WTC11 (cell line): ENCODE data around the gene EML2. TPM values are rescaled to one million over a fixed set of nuclear protein-coding genes. Genes with fewer than 3 reads are reported as not detected.

ENCODE experiments used
- ATAC-seq: fragments of 200-7000 bp; cut with Tn5 transposase; 2 replicates; pipeline ENCODE4 v1.10.0; 2021; ENCODE audit warnings: mild to moderate bottlenecking, moderate library complexity
- CTCF ChIA-PET: fragments of 300-600 bp; sonication (Branson Sonifier 250); formaldehyde crosslinking; loops from one replicate; lab custom pipeline; 2021; ENCODE audit warnings: antibody characterized with exemption; lab: Charles Lee
- POLR2A ChIA-PET: fragments of 350-600 bp; sonication (Branson Sonifier 250); formaldehyde crosslinking; loops from one replicate; lab custom pipeline; 2021; ENCODE audit warnings: antibody characterized with exemption; lab: Charles Lee
- DNase-seq: peaks from one replicate; pipeline ENCODE4 v3.0.0; 2021; ENCODE audit warnings: low spot score
- H3K27ac Mint-ChIP-seq: 2 replicates; pipeline ENCODE4 v1.8.0; 2021; ENCODE audit warnings: mixed read lengths
- H3K27me3 Mint-ChIP-seq: 2 replicates; pipeline ENCODE4 v1.8.0; 2021; ENCODE audit warnings: low read depth, mild to moderate bottlenecking, moderate library complexity, mixed read lengths
- H3K36me3 Mint-ChIP-seq: 2 replicates; pipeline ENCODE4 v1.8.0; 2021; ENCODE audit warnings: mixed read lengths
- H3K4me1 Mint-ChIP-seq: 2 replicates; pipeline ENCODE4 v1.8.0; 2022; ENCODE audit warnings: mixed read lengths
- H3K4me3 Mint-ChIP-seq: 2 replicates; pipeline ENCODE4 v1.8.0; 2021; ENCODE audit warnings: mild to moderate bottlenecking, moderate library complexity, mixed read lengths
- H3K9me3 Mint-ChIP-seq: 2 replicates; pipeline ENCODE4 v1.8.0; 2021; ENCODE audit warnings: mixed read lengths
- ETV6 ChIP-seq: sonication (generic); formaldehyde crosslinking; IDR thresholded peaks from 2 replicates; pipeline ENCODE4 v1.8.1; 2022; ENCODE audit warnings: mild to moderate bottlenecking, missing genetic modification reagents
- GRHL2 ChIP-seq: fragments of 250-450 bp; sonication (Bioruptor Pico); IDR thresholded peaks from 2 replicates; pipeline ENCODE4 v1.8.0; 2022; ENCODE audit warnings: mild to moderate bottlenecking, moderate library complexity; ENCODE audit not compliant: insufficient replicate concordance, severe bottlenecking
- GTF2I ChIP-seq: fragments of 250-450 bp; sonication (Bioruptor Pico); conservative IDR thresholded peaks from 2 replicates; pipeline ENCODE4 v1.4.0; 2021; ENCODE audit warnings: mild to moderate bottlenecking
- IRF2 ChIP-seq: sonication (generic); formaldehyde crosslinking; IDR thresholded peaks from 2 replicates; pipeline ENCODE4 v1.8.0; 2022; ENCODE audit warnings: low read depth, missing genetic modification reagents, borderline replicate concordance
- MXD4 ChIP-seq: fragments of 250-450 bp; sonication (Bioruptor Pico); IDR thresholded peaks from 2 replicates; pipeline ENCODE4 v1.8.0; 2021; ENCODE audit warnings: mild to moderate bottlenecking, moderate library complexity, borderline replicate concordance
- NFE2L1 ChIP-seq: sonication (generic); formaldehyde crosslinking; IDR thresholded peaks from 2 replicates; pipeline ENCODE4 v1.8.1; 2023; ENCODE audit warnings: missing genetic modification reagents
- NR2C2 ChIP-seq: sonication (generic); formaldehyde crosslinking; IDR thresholded peaks from 2 replicates; pipeline ENCODE4 v1.8.0; 2022; ENCODE audit warnings: mild to moderate bottlenecking, missing genetic modification reagents
- OVOL2 ChIP-seq: fragments of 250-450 bp; sonication (Bioruptor Pico); IDR thresholded peaks from 2 replicates; pipeline ENCODE4 v1.9.0; 2021; ENCODE audit warnings: mild to moderate bottlenecking, borderline replicate concordance
- PRRX2 ChIP-seq: fragments of 250-450 bp; sonication (Bioruptor Pico); IDR thresholded peaks from 2 replicates; pipeline ENCODE4 v1.8.0; 2021; ENCODE audit warnings: mild to moderate bottlenecking
- RORB ChIP-seq: fragments of 250-450 bp; sonication (Bioruptor Pico); IDR thresholded peaks from 2 replicates; pipeline ENCODE4 v1.9.0; 2021; ENCODE audit warnings: mild to moderate bottlenecking
- SMAD4 ChIP-seq: sonication (generic); formaldehyde crosslinking; IDR thresholded peaks from 2 replicates; pipeline ENCODE4 v1.8.0; 2022; ENCODE audit warnings: mild to moderate bottlenecking, missing genetic modification reagents
- TCF7 ChIP-seq: sonication (generic); formaldehyde crosslinking; IDR thresholded peaks from 2 replicates; pipeline ENCODE4 v1.8.0; 2022; ENCODE audit warnings: mild to moderate bottlenecking, low read depth, missing genetic modification reagents, moderate library complexity
- ZNF138 ChIP-seq: sonication (generic); formaldehyde crosslinking; conservative IDR thresholded peaks from 2 replicates; pipeline ENCODE4 v1.8.1; 2022; ENCODE audit warnings: mild to moderate bottlenecking, moderate library complexity, missing genetic modification reagents
- ZNF263 ChIP-seq: sonication (generic); formaldehyde crosslinking; IDR thresholded peaks from 2 replicates; pipeline ENCODE4 v1.8.1; 2022; ENCODE audit warnings: low read depth, mild to moderate bottlenecking, moderate library complexity, missing genetic modification reagents
- total RNA-seq: library from RNA; stranded (reverse); gene quantifications from 3 replicates; pipeline ENCODE4 v1.2.3, GENCODE V29; 2021
- TF ChIP-seq, protein P1 (sequence below): sonication (generic); formaldehyde crosslinking; IDR thresholded peaks from 2 replicates; pipeline ENCODE4 v1.8.1; 2022; ENCODE audit warnings: low read depth, missing genetic modification reagents, borderline replicate concordance
- TF ChIP-seq, protein P2 (sequence below): sonication (generic); formaldehyde crosslinking; IDR thresholded peaks from 2 replicates; pipeline ENCODE4 v1.8.1; 2022; ENCODE audit warnings: missing genetic modification reagents, borderline replicate concordance
- TF ChIP-seq, protein P3 (sequence below): sonication (generic); formaldehyde crosslinking; conservative IDR thresholded peaks from 2 replicates; pipeline ENCODE4 v1.8.1; 2023; ENCODE audit warnings: mild to moderate bottlenecking, low read depth, missing genetic modification reagents, moderate library complexity

EML2 gene
- total RNA-seq, 1 experiment from 2014 or later = 63.3 TPM

DNA sequence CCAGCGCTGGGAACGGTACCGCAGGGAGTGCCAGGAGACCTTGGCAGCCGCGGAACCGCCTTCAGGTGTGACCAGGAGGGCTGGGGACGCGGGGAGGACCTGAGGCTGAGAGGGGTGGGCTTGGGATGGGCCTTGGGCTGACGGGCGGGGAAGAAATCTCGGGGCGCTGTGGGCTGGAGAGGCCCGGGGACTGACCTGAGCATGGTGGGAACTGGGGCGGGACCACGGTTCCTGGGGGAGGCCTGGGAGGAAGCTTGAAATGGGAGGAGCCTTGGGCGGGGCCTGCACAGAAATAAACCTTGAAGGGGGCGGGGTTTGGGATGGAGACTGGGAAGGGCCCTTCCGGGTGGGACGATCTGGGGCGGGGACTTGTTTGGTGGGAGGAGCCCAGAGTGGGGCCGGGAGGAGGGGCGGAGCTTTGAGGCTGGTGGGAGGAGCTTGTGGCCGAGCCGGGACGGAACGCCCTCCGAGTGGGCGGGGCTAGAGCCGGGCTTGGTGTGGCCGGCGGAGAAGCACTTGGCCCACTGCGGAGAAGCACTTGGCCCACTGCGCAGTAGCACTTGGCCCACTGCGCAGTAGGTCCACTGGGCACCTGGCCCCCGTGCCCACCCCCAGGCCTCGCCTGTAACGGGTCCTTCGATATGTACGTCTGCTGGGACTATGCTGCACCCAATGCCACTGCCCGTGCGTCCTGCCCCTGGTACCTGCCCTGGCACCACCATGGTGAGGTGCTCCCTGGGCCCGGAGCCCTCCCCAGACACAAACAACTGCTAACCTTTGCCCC, 31.7 kb upstream of the EML2 start (continued):
- TF ChIP-seq, protein P1, sequence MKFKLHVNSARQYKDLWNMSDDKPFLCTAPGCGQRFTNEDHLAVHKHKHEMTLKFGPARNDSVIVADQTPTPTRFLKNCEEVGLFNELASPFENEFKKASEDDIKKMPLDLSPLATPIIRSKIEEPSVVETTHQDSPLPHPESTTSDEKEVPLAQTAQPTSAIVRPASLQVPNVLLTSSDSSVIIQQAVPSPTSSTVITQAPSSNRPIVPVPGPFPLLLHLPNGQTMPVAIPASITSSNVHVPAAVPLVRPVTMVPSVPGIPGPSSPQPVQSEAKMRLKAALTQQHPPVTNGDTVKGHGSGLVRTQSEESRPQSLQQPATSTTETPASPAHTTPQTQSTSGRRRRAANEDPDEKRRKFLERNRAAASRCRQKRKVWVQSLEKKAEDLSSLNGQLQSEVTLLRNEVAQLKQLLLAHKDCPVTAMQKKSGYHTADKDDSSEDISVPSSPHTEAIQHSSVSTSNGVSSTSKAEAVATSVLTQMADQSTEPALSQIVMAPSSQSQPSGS (CRISPR knock-in tag) = no peak
- TF ChIP-seq GTF2I (CRISPR knock-in tag) (no peak), GRHL2 (CRISPR knock-in tag) (no peak), ZNF263 (CRISPR knock-in tag) (no peak), SMAD4 (no peak)

DNA sequence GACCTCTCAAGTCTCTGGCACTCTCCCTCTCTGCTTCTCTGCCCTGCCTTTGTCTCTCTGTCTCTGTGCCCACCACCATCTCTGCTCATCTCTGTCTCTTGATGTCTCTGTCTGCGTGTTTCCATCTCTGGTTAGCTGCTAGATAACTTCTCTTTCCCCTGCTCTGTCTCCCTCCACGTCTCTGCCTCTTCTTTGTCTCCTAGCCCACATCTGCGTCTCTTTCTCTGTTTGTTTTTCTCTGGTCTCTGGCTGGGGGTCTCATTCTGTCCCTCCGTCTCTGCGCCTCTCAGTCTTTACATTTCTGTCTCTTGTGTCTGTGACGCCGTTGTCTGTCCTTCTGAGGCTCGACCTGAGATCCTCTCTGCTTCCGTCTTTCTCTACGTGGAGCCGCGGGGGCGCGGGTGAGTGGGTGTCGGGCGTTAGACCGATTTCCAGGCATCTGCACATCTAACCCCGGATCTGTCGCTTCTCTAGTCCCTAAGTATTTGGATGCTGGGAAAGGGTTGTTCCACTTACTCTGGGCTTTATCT, 29.2 kb upstream of the EML2 start:
- no peak for DNase-seq
- Mint-ChIP-seq H3K9me3 (no peaks in the 10 kb centered on the region), H3K36me3 (no peaks in the 10 kb centered on the region), H3K27ac (no peak overlapping the region), H3K27me3 (peaks cover 56% of the 10 kb centered on the region), H3K4me1 (peaks cover 23% of the 10 kb centered on the region), H3K4me3 (peak overlapping the region; percentile 73)
- POLR2A ChIA-PET = interaction anchor here (0.8 to 1.5 kb wide), 4 partner anchors 9 to 100 kb away, joined by 3 to 9 read pairs (median 4); partner anchors contain the start of gene QPCTL
- CTCF ChIA-PET = interaction anchor here (0.5 to 4.8 kb wide), 16 partner anchors 9 to 763 kb away, joined by 3 to 68 read pairs (median 6); partner anchors contain the start of genes QPCTL and SYMPK
- TF ChIP-seq TCF7 (CRISPR knock-in tag) = no peak
- TF ChIP-seq MXD4 (CRISPR knock-in tag) = no peak
- TF ChIP-seq, protein P2, sequence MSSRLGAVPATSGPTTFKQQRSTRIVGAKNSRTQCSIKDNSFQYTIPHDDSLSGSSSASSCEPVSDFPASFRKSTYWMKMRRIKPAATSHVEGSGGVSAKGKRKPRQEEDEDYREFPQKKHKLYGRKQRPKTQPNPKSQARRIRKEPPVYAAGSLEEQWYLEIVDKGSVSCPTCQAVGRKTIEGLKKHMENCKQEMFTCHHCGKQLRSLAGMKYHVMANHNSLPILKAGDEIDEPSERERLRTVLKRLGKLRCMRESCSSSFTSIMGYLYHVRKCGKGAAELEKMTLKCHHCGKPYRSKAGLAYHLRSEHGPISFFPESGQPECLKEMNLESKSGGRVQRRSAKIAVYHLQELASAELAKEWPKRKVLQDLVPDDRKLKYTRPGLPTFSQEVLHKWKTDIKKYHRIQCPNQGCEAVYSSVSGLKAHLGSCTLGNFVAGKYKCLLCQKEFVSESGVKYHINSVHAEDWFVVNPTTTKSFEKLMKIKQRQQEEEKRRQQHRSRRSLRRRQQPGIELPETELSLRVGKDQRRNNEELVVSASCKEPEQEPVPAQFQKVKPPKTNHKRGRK (CRISPR knock-in tag) = no peak
- no peak for TF ChIP-seq PRRX2 (CRISPR knock-in tag)
- TF ChIP-seq, protein P3, sequence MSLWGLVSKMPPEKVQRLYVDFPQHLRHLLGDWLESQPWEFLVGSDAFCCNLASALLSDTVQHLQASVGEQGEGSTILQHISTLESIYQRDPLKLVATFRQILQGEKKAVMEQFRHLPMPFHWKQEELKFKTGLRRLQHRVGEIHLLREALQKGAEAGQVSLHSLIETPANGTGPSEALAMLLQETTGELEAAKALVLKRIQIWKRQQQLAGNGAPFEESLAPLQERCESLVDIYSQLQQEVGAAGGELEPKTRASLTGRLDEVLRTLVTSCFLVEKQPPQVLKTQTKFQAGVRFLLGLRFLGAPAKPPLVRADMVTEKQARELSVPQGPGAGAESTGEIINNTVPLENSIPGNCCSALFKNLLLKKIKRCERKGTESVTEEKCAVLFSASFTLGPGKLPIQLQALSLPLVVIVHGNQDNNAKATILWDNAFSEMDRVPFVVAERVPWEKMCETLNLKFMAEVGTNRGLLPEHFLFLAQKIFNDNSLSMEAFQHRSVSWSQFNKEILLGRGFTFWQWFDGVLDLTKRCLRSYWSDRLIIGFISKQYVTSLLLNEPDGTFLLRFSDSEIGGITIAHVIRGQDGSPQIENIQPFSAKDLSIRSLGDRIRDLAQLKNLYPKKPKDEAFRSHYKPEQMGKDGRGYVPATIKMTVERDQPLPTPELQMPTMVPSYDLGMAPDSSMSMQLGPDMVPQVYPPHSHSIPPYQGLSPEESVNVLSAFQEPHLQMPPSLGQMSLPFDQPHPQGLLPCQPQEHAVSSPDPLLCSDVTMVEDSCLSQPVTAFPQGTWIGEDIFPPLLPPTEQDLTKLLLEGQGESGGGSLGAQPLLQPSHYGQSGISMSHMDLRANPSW (CRISPR knock-in tag) = no peak
- no peak for TF ChIP-seq GTF2I (CRISPR knock-in tag)
- TF ChIP-seq NR2C2 (CRISPR knock-in tag) = no peak
- TF ChIP-seq NFE2L1 (CRISPR knock-in tag) = no peak
- no peak for TF ChIP-seq IRF2 (CRISPR knock-in tag)
- no peak for TF ChIP-seq ETV6
- no peak for TF ChIP-seq OVOL2 (CRISPR knock-in tag)
- no peak for TF ChIP-seq RORB (CRISPR knock-in tag)
- no peak for TF ChIP-seq ZNF138
- TF ChIP-seq, all 79 proteins: peak for 0
- ATAC-seq = no peak
